Duodenal mucosa (tissue), 2 donors: Measurements from ENCODE around the gene RBM4.
"Not testable (repeated sequence)": the region's sequence is repeated elsewhere in the genome, so short reads cannot be mapped to it uniquely, and the experiment has no call there.

Experiments
- H3K27ac ChIP-seq: one replicate; pipeline ENCODE4 v1.7.0; 2013; ENCODE audit warnings: low read depth, low read length
- H3K27me3 ChIP-seq, 2 donors: one replicate each; pipeline ENCODE4 v1.7.0; 2013; ENCODE audit warnings: low read length in 2 of 2, control low read depth in 1 of 2; ENCODE audit not compliant: insufficient read depth in 2 of 2, control insufficient read depth in 1 of 2
- H3K36me3 ChIP-seq, 2 donors: one replicate each; pipeline ENCODE4 v1.7.0; 2013; ENCODE audit warnings: low read length in 2 of 2, control low read depth in 1 of 2; ENCODE audit not compliant: insufficient read depth in 2 of 2, control insufficient read depth in 1 of 2
- H3K4me1 ChIP-seq, 2 donors: one replicate each; pipeline ENCODE4 v1.7.0; 2013; ENCODE audit warnings: low read length in 2 of 2, control low read depth in 1 of 2; ENCODE audit not compliant: insufficient read depth in 2 of 2, control insufficient read depth in 1 of 2
- H3K4me3 ChIP-seq, 2 donors: one replicate each; pipeline ENCODE4 v1.7.0; 2013; ENCODE audit warnings: low read length in 2 of 2, low read depth in 1 of 2
- H3K9ac ChIP-seq, 2 donors: one replicate each; pipeline ENCODE4 v1.7.0; 2013; ENCODE audit warnings: low read length in 2 of 2, low read depth in 1 of 2
- H3K9me3 ChIP-seq, 2 donors: one replicate each; pipeline ENCODE4 v1.7.0; 2013; ENCODE audit warnings: low read length in 2 of 2, control low read depth in 1 of 2; ENCODE audit not compliant: control insufficient read depth in 1 of 2

The RBM4 gene

DNA sequence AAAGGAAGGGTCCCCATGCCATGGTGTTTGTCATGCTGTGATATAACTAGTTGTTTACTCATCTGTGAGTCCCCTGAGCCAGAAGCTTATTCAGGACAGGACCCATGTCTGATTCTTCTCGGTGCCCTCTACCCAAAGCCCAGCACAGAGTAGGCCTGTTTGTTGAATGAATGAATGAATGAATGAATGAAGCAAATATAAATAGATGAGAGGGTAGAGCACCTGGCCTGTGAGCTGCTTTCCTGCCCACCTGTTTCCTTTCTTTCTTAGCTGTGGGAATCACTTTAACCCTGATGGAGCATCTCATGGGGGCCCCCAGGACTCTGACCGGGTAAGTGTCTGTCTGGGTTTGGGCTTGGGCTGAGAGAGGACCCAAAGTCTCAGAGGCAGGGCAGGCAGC lies 38.3 kb upstream of the RBM4 start:
- H3K4me1 ChIP-seq = peaks cover 9 to 14% of the 10 kb centered on the region in 2 donors

DNA sequence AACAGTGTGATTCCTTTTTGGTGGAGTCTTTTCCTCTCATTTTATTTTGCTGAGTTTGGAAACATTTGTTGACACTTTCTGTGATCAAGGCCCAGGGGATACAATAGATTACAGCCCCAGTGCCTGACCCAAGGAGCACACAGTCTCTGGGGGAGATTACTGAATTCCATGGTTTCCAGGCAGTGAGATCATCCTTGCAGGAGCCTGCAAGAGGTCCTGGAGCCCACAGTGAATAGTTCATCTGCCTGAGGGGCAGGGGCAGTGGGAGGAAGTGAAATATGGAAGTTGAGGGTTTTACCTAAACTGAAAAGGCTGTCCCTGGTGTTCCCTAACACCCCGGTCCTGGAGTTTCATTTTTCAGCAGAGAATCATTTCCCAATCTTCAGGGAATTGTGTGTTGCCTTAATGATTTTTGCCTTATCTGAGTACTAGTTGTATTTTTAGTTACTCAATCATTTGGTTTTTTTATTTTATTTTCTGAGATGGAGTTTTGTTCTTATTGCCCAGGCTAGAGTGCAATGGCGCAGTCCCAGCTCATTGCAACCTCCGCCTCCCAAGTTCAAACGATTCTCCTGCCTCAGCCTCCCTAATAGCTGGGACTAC lies 37.8 kb upstream of the RBM4 start:
- no peaks in the 10 kb centered on the region for H3K9me3 ChIP-seq
- H3K27me3 ChIP-seq = no peaks in the 10 kb centered on the region
- no peak overlapping the region for H3K27ac ChIP-seq
- H3K9ac ChIP-seq = no peak overlapping the region
- H3K4me3 ChIP-seq = no peak overlapping the region
- H3K4me1 ChIP-seq = peaks cover 4 to 8% of the 10 kb centered on the region in 2 donors
- peaks cover 10 to 33% of the 10 kb centered on the region in 2 donors for H3K36me3 ChIP-seq

More for the DNA sequence above, 38.3 kb upstream of the RBM4 start:
- Histone ChIP-seq H3K9ac (no peak overlapping the region), H3K27ac (no peak overlapping the region), H3K36me3 (peaks cover 6 to 28% of the 10 kb centered on the region in 2 donors), H3K4me3 (no peak overlapping the region), H3K27me3 (no peaks in the 10 kb centered on the region), H3K9me3 (no peaks in the 10 kb centered on the region)

DNA sequence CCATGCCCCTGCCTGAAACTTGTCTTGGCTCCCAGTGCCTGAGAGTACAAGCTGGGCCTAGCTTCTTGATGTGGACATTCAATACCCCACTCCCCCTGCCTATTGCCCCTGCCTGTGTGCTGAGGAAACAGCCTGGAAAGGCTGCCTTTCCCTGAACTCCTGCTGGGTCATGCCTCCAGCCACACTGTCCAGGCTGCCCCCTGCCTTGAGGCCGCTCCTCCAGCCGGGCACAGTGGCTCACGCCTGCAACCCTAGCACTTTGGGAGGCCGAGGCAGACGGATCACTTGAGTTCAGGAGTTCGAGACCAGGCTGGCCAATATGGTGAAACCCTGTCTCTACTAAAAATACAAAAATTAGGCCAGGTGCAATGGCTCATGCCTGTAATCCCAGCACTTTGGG lies 35.4 kb upstream of the RBM4 start:
- H3K9ac ChIP-seq = no peak overlapping the region
- no peak overlapping the region for H3K4me3 ChIP-seq
- no peaks in the 10 kb centered on the region for H3K27me3 ChIP-seq
- no peaks in the 10 kb centered on the region for H3K9me3 ChIP-seq
- H3K4me1 ChIP-seq = peaks cover 6 to 14% of the 10 kb centered on the region in 2 donors
- no peak overlapping the region for H3K27ac ChIP-seq
- H3K36me3 ChIP-seq = peaks cover 10 to 40% of the 10 kb centered on the region in 2 donors

DNA sequence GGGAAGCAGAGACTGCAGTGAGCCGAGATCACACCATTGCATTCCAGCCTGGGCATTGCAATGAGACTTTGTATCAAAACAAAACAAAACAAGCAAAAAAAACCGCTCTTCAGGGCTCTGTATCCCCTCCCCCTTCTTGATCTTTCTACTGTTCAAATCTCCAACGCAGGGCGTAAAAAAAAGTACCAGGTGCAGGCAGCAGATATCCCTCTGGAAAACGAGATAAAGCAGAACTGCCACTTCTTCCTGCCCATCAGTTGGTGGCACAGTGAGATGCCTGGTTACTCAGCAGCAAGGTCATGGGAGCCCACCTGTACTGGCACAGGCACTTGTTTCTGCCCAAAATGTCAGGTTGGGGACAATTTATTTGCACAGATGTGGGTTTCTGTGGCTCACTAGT lies 34.3 kb upstream of the RBM4 start:
- Histone ChIP-seq H3K36me3 (peaks cover 10 to 37% of the 10 kb centered on the region in 2 donors), H3K27me3 (no peaks in the 10 kb centered on the region), H3K9me3 (no peaks in the 10 kb centered on the region), H3K4me1 (peaks cover 6 to 14% of the 10 kb centered on the region in 2 donors), H3K9ac (no peak overlapping the region), H3K4me3 (no peak overlapping the region), H3K27ac (no peak overlapping the region)

DNA sequence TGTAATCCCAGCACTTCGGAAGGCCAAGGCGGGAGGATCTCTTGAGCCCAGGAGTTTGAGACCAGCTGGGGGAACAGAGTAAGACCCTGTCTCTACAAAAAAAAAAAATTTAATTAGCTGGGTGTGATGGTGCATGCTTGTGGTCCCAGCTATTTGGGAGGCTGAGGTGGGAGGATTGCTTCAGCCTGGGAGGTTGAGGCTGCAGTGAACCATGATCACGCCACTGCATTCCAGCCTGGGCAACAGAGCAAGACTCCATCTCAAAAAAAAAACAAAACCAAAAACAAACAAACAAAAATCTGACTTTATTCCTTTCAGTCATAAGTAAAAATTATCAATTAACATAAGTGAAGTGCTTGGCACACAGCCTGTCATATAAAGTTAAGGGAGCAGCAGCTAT lies 31.9 kb upstream of the RBM4 start:
- not testable (repeated sequence) for H3K9ac ChIP-seq, H3K27me3 ChIP-seq, H3K9me3 ChIP-seq
- Histone ChIP-seq H3K4me3 (peak overlapping the region in 1 of 2 donors; percentile 7), H3K36me3 (peaks cover 7 to 23% of the 10 kb centered on the region in 2 donors), H3K4me1 (peaks cover 6 to 22% of the 10 kb centered on the region in 2 donors), H3K27ac (peak overlapping the region; percentile 53)

DNA sequence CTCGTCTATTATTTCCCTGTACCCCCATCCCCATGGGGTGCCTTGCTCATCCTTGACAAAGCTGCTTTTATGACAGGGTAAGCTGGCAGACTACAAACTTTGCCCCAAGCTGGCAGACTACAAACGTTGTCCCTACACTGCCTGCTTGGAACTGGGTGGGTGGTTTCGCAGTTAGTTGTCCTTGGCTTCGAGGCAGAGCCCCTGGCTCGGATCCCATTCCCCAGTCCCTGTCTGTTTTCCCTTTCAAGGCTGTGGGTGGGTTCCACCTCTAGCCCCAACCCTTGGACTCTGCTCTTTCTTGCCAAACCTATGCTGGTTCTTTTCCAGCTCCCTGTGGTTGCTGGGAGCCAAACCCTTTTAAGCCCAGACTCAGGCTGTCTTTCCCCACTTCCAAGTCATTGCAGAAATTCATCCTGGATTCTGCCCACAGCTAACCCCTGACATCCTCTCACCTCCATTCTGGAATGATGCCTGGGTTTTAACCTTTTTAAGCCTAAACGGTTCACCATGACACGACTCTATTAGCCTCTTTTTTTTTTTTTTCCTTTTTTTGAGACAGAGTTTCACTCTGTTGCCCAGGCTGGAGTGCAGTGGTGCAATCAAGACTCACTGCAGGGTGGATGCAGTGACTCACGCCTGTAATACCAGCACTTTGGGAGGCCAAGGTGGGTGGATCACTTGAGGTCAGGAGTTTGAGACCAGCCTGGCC lies 31.2 kb upstream of the RBM4 start:
- Histone ChIP-seq H3K9ac (peak overlapping the region in 1 of 2 donors; percentile 32), H3K9me3 (no peaks in the 10 kb centered on the region), H3K4me3 (peak overlapping the region in 1 of 2 donors; percentile 7), H3K4me1 (peaks cover 6 to 22% of the 10 kb centered on the region in 2 donors), H3K27me3 (no peaks in the 10 kb centered on the region), H3K27ac (peak overlapping the region; percentile 53), H3K36me3 (peaks cover 7 to 23% of the 10 kb centered on the region in 2 donors)

DNA sequence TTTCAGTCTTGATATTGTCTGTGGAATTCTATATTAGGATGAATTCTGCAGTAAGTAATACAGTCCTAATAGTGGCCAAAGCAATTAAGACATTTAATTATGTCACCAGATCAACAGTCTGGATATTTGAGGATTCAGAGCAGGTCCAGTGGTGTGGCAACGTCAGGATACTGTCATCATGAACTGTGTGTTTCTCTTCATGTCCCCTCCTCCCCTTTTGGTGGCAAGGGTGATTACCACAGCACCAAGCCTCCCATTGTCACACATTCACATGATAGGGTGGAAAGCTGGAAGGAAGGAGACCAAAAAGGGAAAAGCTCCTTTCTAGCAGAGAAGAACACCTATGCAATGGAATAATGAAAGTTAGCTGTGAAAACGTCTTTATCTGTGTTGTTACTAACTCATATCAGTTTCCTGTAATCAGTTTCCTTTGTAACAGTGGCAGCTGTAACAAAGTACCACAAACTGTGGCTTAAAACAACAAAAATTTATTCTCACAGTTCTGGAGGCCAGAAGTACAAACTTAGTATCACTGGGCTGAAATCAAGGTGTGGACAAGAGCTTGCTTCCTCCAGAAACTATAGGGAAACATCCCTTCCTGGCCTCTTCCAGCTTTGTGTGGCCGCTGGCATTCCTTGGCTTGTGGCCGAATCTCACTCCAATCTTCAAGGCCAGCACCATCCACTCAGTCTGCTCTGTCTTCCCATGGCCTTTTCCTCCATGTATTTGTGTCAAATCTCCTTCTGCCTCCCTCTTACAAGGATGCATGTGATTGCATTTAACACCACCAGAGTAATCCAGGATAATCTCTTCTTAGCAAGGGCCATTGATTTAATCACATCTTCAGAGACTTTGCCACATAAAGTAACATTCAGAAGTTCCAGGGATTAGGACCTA lies 28.5 kb upstream of the RBM4 start:
- no peaks in the 10 kb centered on the region for H3K9me3 ChIP-seq
- H3K27ac ChIP-seq = no peak overlapping the region
- no peak overlapping the region for H3K9ac ChIP-seq
- H3K4me3 ChIP-seq = no peak overlapping the region
- H3K36me3 ChIP-seq = peaks cover 6 to 15% of the 10 kb centered on the region in 2 donors
- H3K4me1 ChIP-seq = peaks cover 6 to 22% of the 10 kb centered on the region in 2 donors
- no peaks in the 10 kb centered on the region for H3K27me3 ChIP-seq

DNA sequence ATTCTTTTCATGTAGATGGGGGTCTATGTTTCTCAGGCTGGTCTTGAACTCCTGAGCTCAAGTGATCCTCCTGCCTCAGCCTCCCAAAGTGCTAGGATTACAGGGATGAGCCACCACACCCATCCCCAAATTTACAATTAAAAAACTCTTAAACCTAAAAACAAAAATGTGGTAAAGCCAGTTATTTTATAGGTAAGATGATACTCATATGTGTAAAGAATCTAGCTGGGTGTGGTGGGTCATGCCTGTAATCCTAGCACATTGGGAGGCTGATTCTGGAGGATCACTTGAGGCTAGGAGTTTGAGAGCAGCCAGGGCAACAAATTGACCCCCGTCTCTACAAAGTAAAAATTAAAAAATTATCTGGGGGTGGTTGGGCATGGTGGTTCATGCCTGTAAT lies 26.0 kb upstream of the RBM4 start:
- Histone ChIP-seq H3K9me3 (no peaks in the 10 kb centered on the region), H3K4me3 (no peak overlapping the region), H3K4me1 (peaks cover 0 to 11% of the 10 kb centered on the region in 2 donors), H3K9ac (no peak overlapping the region), H3K27me3 (no peaks in the 10 kb centered on the region), H3K27ac (no peak overlapping the region), H3K36me3 (no peaks in the 10 kb centered on the region)

DNA sequence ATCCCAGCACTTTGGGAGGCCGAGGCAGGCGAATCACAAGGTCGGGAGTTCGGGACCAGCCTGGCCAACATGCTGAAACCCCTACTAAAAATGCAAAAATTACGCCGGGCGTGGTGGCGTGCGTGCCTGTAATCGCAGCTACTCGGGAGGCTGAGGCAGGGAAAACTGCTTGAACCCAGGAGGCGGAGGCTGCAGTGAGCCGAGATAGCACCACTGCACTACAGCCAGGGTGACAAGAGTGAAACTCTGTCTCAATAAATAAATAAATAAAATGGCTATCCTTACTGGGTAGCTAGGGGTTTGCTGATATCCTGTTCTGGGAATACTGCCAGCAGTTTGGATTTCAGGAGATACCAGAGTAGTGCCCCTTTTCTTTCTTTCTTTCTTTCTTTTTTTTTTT lies 24.4 kb upstream of the RBM4 start:
- no peak overlapping the region for H3K27ac ChIP-seq
- H3K9me3 ChIP-seq = no peaks in the 10 kb centered on the region
- no peaks in the 10 kb centered on the region for H3K27me3 ChIP-seq
- peaks cover 11 to 26% of the 10 kb centered on the region in 2 donors for H3K4me1 ChIP-seq
- no peak overlapping the region for H3K4me3 ChIP-seq
- no peak overlapping the region for H3K9ac ChIP-seq
- no peaks in the 10 kb centered on the region for H3K36me3 ChIP-seq
